HS-5 (cell line): ENCODE measurements around the gene PKP4.
"Not testable (repeated sequence)": the region's sequence is repeated elsewhere in the genome, so short reads cannot be mapped to it uniquely, and the experiment has no call there.

Source experiments
- DNase-seq: peaks from one replicate; pipeline ENCODE4 v3.0.0-alpha.2; 2012; ENCODE audit warnings: low read depth

The PKP4 gene, protein sequence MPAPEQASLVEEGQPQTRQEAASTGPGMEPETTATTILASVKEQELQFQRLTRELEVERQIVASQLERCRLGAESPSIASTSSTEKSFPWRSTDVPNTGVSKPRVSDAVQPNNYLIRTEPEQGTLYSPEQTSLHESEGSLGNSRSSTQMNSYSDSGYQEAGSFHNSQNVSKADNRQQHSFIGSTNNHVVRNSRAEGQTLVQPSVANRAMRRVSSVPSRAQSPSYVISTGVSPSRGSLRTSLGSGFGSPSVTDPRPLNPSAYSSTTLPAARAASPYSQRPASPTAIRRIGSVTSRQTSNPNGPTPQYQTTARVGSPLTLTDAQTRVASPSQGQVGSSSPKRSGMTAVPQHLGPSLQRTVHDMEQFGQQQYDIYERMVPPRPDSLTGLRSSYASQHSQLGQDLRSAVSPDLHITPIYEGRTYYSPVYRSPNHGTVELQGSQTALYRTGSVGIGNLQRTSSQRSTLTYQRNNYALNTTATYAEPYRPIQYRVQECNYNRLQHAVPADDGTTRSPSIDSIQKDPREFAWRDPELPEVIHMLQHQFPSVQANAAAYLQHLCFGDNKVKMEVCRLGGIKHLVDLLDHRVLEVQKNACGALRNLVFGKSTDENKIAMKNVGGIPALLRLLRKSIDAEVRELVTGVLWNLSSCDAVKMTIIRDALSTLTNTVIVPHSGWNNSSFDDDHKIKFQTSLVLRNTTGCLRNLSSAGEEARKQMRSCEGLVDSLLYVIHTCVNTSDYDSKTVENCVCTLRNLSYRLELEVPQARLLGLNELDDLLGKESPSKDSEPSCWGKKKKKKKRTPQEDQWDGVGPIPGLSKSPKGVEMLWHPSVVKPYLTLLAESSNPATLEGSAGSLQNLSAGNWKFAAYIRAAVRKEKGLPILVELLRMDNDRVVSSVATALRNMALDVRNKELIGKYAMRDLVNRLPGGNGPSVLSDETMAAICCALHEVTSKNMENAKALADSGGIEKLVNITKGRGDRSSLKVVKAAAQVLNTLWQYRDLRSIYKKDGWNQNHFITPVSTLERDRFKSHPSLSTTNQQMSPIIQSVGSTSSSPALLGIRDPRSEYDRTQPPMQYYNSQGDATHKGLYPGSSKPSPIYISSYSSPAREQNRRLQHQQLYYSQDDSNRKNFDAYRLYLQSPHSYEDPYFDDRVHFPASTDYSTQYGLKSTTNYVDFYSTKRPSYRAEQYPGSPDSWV

DNA sequence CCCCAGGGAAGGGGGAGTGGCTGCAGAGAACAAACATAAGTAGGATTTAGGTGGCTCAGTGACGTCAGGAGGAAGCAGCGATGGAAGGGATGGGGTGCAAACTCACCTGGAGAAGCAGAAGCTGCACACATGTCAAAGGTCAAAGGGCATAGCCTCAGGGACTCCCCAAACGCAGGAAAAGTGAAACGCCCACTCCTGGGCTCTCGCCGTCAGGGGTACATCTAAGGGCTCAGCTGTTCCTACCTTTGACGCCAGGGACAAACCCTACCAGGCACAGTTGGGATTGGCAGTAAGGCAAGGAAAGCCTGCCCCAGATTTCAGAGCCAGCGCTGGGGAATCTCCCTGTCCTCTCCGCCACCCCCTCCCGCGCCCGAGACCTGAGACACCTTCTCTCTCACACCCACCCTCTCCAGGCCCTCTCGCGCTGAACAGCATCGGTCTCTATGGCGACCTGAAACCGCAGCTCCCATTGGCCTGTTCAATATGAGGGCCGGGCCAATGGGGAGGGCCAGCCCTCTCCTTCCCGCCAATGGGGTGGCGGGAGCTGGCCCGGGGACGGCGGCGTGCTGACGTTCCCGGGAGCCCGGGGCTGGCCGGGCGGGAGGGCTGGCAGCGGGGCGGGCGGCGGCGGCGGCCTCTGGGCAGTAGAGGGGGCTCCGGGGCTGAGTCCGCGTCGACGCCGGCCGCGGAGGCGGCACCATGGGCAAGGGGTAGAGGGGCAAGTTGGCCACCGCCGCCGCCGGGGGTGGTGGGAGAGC is at the start of gene PKP4, which contains the start of gene CCDC148:
Gene PKP4, plus strand, starts transcription at position 644 of the 758 bp plus-strand sequence. CDS start 76,233 bp downstream, outside the sequence.
Gene CCDC148, minus strand, starts transcription at position 445 of the 758 bp plus-strand sequence. Its CDS starts 314 bp downstream, at position 131.
- DNase-seq = peak; percentile 59

DNA sequence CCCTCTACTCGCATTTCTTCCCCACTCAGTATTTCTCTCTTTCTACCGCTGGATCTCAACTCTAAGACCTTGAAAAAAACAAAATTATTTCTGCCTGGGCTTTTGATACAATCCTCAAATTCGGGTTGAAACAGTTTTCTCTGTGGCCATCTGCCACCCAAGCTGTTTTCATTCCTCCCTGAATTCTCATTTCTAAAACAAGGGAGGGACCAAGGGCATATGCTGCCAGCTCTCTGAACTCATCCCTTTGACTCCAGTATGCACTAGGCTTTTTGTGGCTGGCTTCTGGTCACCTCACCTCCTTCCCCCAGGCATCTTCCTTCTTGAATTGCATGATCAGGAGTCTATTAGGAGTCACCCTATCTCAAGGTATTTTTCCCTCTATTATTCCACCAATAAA is 49.7 kb upstream of the PKP4 start:
- DNase-seq = no peak

DNA sequence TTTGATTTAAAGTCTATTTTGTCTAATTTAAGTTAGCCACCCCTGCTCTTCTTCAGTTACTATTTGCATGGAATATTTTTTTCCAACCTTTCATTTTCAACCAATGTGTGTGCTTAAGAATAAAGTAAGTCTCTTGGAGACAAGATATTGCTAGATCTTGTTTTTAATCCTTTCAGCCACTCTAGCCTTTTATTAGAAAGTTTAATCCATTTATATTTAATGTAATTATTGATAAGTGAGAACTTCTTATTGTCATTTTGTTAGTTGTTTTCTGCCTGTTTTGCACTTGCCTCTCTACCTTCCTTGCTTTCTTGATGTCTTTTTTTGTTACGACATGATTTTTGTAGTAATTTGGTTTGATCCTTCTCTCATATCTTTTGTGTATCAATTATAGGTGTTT is 46.6 kb upstream of the PKP4 start:
- no peak for DNase-seq

DNA sequence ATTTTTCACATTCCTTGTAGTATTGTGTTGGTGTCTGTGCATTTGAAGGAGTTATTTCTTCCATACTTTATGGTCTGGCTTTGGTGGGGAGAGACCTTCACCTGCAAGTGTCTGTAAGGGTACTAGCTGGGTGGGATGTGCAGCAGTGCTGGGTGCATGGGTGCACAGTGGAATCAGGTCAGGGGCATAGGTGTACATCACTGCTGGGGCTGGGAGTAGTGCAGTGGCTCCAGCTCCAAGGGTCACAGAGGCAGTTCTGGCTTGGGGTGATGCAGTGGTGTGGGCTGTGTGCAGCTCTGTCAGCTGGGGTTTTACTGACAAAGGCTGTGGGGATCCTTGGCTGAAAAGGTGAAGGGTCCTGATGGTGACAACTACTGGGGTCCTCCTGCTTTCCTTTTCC is 45.0 kb upstream of the PKP4 start:
- DNase-seq = no peak

DNA sequence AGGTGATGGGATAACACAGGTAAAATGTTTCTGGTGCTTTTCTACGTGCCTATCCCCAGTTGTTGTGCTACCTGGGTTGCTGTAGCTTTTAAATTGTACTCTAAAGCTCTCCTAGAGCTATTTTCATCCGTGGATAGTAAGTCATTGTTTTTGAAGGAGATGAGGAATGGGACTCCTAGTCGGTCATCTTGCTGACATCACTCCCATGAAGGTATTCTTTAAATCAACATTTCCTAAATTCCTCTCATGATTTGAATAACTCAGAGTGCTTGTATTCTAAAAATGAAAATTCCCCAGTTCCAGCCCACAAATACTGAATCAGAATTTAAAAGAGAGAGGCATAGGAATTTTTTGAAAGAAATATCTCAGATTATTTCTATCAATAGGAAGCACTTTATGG is 44.5 kb upstream of the PKP4 start:
- DNase-seq = peak; percentile 41

DNA sequence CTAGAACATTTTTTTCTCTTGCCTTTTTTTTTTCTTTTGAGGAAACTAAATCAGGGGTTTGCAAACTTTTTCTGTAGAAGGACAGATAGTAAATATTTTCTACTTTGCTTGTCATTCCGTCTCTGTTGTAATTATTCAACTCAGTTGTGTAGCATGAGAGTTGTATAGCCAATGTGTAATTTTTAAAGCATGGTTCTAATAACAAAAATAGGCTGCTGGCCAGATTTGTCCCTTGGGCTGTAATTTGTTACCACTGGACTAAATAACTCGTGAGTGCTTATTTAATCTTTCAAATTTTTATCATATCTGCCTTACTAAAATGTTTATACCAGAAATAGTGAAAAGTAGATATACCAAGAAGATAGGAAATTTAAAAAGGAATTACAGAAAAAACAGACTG is 43.2 kb upstream of the PKP4 start:
- DNase-seq = no peak

DNA sequence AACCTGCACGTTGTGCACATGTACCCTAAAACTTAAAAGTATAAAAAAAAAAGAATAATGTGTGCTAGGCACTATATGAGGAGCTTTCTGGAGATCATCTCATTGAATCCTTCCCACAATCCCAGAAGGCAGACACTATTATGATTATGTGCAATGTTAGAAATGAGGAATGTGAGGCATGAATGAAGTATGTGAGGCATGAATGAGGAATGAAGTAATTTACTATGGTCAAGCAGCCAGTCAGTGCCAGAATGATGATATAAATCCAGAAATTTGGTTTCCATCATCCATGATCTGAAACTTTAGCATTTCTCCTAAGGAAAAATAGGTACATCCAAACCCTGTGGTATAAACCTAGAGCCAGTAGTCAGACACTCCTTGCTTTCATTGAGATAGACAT is 42.2 kb upstream of the PKP4 start:
- peak; percentile 68 for DNase-seq

DNA sequence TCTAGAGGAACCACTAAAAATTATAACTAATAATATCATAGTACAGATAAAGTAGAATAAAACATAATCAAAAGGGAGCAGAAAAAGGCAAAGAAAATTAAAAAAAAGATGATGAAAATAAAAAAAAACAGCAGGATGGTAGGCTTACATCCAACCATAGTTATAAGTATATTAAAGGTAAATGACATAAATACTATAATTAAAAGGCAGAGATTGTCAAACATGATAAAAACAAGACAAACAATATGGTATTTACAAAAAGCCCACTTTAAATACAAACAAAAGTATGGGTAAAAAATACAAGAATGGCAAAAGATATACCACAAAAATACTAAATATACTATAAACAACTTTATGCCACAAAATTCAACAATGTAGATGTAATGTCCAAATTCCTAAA is 24.6 kb upstream of the PKP4 start:
- DNase-seq = no peak

DNA sequence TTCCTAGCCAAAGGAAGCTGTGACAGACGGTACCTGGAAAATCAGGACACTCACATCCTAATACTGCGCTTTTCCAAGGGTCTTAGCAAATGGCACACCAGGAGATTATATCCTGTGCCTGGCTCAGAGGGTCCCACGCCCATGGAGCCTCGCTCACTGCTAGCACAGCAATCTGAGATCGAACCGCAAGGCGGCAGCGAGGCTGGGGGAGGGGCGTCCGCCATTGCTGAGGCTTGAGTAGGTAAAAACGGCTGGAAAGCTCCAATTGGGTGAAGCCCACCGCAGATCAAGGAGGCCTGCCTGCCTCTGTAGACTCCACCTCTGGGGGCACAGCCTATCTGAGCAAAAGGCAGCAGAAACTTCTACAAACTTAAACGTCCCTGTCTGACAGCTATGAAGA is 23.0 kb upstream of the PKP4 start:
- DNase-seq = not testable (repeated sequence)

DNA sequence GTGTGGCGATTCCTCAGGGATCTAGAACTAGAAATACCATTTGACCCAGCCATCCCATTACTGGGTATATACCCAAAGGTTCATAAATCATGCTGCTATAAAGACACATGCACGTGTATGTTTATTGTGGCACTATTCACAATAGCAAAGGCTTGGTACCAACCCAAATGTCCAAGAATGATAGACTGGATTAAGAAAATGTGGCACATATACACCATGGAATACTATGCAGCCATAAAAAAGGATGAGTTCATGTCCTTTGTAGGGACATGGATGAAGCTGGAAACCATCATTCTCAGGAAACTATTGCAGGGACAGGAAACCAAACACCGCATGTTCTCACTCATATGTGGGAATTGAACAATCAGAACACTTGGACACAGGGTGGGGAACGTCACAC is 17.7 kb upstream of the PKP4 start:
- DNase-seq = not testable (repeated sequence)

DNA sequence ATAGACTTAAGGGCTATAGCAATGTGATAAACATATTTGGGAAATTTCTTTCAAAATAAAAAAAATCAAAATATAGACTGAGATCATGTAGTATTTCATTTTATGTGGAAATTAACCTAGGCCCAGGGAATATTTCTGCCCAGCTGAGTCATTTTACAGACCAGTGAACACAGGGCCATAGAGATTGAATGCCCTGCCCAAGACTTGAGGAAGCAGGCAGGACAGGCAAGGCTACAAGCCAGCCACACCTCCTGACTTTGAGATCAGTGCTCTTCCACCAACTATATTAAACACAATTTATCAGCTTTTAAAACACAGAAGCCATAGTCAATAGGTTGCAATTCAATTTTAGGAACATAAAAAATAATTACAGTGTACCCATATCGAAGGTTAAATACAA is 13.1 kb upstream of the PKP4 start:
- DNase-seq = no peak

DNA sequence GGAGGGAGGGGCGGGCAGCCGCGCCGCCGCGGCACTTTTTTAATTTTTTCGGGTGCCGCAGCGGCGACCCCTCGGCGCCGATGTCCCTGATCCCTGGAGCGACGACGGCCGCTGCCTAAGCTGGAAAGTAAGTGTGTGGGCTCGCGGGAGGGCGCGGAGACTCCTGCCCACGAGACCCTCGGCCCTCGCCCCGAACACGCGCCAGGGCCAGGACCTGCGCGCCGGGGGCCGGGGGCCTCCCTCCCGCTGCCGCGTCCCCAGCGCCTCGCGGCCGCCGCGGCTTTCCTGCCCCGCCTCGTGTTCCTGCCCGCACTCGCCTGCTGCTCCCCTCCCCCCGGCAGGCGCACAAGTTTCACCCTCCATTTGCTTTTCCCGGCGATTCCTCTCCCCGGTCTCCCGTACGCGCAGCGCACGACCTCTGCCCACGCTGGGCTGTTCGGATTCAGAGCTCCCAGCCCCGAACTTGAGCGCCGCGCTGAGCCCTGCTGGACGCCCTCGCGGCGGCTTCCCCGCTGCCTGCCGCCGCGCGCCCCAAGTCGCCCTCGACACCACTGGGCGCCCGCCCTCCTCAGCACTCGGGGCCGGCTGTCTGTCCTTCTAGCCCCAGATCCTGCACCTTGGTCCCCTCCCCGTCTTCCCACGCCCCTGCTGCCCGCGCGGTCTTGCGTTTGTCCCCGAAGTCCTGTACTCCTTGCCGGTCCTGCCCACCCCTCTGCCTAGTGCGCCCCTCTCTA is 507 bp downstream of the PKP4 start:
- DNase-seq = peak; percentile 40

DNA sequence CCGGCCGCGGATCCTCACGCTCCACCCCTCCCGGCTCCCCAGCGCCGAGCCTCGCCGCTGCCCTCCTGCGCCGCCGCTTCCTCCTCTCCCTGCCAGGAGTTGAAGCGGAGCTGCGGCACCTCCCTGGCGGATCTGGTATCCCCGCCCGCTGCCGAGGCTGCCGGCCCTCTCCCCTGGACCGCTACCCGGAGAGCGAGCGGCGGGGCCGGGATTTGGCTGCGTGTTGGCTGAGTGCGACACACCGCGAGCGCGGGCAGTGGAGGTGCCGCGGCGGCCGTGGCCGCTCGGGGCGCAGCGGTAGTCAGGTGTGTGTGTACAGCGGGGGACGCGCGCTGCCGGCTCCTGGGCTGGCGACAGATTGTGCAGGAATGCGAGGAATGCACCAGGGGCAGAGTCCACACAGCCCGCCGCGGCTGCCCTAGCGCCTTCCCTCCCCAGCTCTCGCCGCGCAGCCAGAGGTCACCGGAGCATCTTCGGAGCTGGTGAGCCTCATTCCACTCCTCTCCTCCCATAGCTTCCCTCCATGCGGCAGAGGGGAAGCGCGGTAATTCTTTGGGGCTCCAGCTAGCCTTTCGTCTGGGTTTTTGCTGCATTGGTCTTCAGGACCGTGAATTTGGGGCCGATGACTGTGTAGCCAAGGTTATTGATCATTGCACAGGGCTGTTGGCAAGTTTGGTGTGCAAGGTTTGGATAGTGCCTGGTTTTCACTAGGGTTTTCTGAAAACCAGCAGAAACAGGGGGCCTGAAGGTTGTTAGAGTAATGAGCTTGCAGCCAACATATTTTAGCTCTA is 1.3 kb downstream of the PKP4 start:
- peak; percentile 53 for DNase-seq

DNA sequence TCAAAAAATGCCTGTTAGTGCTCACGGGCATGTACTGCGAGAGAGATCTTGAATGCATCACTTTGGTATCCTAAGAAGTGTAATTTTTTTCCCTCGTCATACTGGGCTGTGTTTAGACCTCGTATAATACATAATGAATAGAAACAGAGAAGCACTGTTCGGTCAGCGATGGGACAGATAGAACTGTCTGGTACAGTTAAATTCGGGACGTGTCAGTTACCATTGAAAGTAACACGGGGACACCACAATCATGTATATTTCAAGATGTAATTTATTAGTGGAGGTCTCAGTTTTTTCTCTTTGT is 1.8 kb downstream of the PKP4 start:
- no peak for DNase-seq

DNA sequence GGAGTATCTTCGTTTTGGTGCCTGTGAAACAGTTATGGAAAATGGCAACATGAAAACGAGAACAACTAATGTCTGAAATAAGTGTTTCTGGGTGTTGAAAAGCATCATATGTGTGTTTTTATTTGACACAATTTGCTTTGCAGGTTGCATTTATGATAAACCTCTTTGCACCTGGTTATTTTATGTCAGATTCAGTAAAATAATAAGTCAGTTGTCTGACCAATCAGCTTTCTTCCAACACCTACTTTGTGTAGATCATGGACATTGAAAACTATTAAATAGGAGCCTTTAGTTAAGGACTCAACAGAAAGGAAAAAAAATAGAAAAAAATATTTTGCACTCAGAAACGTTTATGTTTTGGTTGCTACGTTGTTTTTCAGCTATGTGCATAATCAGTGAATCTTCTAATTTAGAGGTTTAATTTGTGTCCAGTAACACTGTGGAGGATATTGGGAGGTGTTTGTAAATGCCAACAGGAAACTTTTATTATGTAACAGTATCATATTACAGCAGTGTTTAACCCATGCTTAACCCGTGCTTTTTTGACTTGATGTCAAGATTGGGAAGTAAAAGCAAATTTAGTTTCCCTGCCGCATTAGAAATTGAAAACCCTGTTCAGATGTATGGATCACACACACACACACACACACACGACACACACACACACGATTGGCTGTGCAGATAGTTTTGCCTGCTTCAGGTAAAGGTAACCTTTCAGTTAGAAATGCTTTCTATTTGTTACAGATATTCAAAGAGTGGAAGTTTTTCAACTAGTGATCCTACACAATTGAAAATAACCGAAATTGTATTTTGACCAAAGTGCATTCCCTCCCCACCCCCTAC is 2.6 kb downstream of the PKP4 start:
- no peak for DNase-seq

DNA sequence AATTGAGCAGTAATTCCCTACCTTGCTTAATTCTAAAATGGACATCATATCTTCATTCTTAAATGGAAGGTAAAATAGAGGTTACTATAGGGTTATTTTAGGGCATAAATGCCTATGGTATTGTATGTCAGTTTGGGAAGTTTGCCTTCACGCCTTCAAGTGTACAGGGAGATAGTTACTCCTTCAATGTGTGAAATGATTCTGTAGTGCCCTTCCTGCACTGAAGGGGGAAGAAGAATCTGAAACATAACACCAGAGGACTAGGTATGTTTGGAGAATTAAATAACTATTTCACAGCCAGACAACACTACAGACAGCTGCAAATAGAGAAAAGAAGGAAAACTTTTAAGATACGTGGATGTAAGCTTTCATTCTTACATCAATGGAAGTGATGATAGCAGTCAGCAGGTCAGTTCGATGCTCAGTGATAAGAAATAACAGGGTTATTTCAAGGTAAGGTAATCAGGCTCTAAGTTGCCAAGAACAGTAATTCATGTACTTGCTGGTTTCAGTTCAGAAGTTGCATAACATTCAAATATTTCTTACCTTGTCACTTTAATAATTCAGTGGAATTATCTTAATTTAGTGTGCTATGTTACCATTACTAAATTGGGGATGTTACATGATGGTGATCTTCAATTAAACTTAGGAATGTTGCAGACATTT is 4.0 kb downstream of the PKP4 start:
- no peak for DNase-seq

DNA sequence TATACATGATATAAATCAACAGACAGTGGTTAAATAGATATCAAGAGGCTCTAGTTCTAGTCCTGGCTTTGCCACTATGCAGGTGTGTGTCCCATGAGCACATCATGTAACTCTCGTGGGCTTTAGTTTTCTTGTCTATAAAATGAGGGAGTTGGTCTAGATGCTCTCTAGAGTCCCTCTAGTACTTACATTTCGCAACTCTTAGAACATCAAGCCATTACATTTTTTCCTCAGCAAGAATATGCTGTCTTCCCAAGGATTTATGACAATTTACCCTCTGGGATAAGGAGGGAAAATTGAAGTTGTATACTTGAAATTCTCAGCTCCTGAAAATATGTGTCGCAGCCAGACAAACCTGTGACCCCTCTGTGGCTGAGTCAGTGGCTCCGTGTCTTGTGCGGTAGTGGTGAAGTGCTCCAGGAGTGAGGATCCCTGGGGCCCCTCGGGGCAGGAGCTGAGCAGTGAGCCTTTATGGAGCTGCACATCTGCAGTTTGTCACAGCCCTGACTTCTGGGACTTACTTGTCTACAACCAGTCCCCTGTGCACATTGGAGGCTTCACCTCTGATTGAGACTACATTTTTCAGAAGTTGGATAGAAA is 6.8 kb downstream of the PKP4 start:
- DNase-seq = no peak
